GM18868 (cell line): Measurements from ENCODE around the gene AREG.

Source experiments
- ATAC-seq: cut with Tn5 transposase; IDR thresholded peaks from one replicate; pipeline ENCODE4 v1.9.1; 2021; ENCODE audit warnings: mild to moderate bottlenecking, moderate library complexity; ENCODE audit not compliant: unreplicated experiment

AREG gene

GRCh38 chr4:74504212-74504611, 59.3 kb downstream of the AREG start:
- ATAC-seq: no peak
